TTC549 (cell line): ENCODE data around the gene MAPKAP1.

ENCODE experiments used
- FAIRE-seq: peaks from 2 replicates; lab custom pipeline; 2012; peaks lifted over from hg19 to GRCh38; lab: Jason Lieb, UNC

The MAPKAP1 gene

GRCh38 chr9:125561509-125562148, 145.4 kb downstream of the MAPKAP1 start:
- no peak for FAIRE-seq

DNA sequence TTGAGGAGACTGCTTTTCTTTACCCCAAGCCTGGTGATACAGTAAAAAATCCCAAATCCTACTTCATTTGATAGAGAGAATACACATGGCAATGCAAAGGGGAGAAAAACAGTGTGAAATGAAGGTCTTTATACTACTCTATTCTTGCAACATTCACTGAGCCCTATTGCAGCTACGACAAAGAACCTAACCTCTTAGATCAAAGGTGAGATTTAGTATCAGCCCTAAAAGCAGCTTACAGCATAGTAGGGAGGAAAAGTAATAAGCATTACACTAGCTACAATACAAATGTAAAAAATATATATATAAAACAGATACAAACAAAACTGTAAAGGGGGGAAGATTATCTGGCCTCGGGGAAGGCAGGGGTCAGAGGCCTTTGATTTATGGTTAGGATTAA, 147.1 kb downstream of the MAPKAP1 start:
- no peak for FAIRE-seq

DNA sequence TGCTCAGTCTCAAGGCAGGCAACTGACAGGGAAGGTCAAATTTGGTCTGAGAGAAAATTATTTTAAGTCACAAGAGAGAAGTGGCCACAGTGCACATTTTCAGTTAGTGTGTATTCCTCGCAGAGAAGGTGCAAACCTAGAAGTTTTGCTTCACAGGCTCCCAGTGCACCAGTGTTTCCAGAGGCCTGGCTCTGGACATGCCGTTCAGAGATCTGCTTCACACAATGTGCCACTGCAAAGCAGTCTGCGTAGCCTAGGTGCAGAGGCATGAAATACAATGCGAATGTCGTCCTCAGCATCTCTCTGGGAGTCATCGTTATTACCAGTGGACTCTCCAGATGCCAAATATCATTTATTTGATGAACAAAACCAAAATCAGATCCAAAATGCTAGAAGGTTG, 147.8 kb downstream of the MAPKAP1 start:
- FAIRE-seq = no peak

GRCh38 chr9:125558453-125559092, 148.4 kb downstream of the MAPKAP1 start:
- FAIRE-seq = peak; percentile 60

GRCh38 chr9:125556046-125556721, 150.8 kb downstream of the MAPKAP1 start:
- FAIRE-seq = no peak

- no peak for FAIRE-seq
These were observed 152.3 kb downstream of the MAPKAP1 start for GRCh38 chr9:125554726-125555125.

DNA sequence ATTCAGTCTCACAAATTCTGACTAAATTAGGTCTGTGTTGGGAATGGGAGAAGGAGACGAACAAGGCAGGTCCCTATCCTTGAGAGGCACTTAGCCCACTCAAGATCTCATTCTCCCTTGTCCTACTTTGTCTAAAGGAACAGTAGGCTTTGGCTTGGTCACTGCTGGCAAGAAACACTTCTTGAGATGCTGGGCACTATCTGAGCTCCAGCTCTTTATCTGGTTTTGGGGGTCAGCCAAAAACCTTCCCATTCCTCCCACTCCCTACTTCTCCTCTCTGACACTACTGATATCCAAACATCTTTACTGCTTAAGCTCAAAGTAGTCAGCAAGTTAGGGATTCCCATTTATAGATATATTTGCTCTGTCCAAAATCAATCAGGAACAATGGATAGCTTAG, 155.2 kb downstream of the MAPKAP1 start:
- FAIRE-seq = no peak

DNA sequence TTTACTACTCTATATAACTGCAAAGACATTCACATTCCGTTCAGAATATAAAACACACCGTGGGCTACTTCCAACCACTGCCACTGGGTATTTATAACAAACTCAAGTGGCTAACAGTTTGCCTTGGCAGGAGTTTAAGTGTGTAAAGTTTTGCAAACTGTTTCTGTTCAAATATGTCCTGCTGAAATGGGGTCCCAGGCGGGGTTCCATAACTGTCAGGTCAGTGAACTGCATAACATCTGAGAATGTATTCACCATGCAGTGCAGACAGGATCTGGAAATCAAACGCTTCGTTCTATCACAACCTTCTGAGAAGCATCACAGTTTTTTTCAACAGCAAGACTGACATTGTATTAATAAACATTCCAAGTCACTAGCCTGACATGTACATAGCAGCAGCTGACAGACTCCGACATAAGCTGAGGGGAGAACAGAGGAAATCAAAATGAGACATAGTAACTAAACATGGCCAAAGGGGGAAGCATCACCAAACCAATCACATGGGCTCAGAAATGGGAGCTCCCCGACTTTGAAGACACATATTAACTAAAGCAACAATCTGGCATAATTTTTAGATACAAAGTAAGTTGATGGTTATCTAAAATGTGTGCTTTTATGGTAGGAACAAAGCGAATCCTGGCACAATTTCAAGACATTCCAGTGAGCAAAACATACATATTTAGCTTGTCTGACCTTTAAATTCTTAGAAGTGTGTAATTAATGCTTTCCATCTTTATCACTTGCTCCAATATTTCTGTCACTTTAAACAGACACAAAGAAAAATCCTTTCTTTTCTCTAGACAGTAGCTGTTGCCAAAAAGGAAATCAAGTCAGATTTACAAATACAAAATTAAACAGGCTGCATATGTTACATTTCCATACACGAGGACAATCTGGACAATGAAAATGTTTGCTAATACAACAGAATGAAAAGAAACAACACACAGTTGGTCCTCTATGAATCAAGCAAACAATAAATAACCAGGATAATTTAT, 156.8 kb downstream of the MAPKAP1 start:
- no peak for FAIRE-seq

- no peak for FAIRE-seq
These were observed 157.5 kb downstream of the MAPKAP1 start for GRCh38 chr9:125549465-125549871.

DNA sequence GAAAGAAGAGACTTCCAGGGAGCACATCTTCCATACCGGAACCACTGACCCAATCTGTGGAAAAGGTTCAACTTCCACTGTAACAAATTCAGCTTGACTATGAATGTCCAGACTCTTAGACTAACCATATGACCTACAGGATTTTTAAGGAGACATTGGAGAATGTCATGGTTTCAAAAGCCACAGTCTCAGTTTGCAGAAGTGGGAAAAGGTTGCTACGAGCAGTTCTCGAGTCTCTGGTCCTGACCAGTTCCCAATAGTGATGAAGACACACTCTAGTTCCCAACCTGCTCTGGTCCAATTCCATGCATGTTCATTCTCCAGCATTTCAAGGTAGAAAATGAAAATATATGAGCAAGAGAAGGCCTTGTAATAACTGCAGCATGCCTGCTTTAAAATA, 158.0 kb downstream of the MAPKAP1 start:
- no peak for FAIRE-seq

GRCh38 chr9:125548141-125548540, 158.9 kb downstream of the MAPKAP1 start:
- FAIRE-seq = no peak

DNA sequence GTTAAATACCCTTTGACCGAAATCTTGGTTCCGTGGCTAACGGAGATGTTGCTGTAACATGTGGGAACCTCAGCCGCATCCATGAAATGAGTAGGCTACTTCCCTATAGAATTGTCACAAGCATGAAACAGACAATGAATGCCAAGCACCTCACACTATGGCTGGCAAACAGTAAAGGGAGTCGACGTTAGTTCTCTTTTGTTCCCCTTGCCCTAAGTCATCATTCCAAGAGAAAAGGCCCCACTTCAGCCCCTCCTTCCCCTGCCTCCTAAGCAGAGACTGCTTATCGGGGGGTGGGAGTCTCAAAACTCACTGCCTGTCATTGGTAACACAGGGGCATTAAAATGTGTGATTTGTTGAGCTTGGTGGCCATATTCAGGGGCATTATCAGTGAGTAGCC, 159.6 kb downstream of the MAPKAP1 start:
- no peak for FAIRE-seq

- FAIRE-seq = no peak
These were observed 161.2 kb downstream of the MAPKAP1 start for GRCh38 chr9:125545845-125546244.

DNA sequence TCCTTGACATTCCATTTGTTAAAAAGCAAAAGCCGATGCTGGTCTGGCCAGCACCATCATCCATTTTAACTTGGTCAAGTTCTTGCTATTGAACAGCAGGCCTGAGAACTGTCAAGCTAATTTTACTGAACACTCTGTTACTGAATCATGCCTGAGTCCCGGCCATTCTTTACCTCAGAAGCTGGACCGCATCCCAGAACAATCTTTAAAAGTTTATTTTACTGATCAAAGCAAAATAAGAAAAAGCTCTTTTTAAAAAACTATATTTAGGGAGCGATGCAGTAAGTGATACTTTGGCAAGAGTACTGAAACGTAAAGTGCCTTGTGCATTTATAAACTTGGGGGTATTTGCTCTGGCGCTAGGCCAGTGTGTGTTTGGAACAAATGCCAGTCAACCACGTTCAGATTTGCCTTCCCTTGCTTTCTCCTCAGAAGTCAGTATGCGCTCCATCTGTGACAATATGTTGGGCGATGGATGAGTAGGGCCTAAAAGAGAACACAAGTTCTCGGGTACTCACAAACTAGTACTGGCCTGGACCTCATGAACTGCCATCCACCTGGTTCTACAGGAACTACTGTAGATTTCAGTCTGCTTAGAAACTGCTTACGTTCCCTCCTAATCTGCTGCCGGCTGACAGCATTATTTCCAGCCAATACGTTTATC, 161.9 kb downstream of the MAPKAP1 start:
- no peak for FAIRE-seq

- no peak for FAIRE-seq
These were observed 162.5 kb downstream of the MAPKAP1 start for GRCh38 chr9:125544484-125544883.

- FAIRE-seq = no peak
These were observed 165.2 kb downstream of the MAPKAP1 start for GRCh38 chr9:125541840-125542243.

GRCh38 chr9:125540497-125540896, 166.5 kb downstream of the MAPKAP1 start:
- no peak for FAIRE-seq

- no peak for FAIRE-seq
These were observed 168.9 kb downstream of the MAPKAP1 start for GRCh38 chr9:125538092-125538473.

DNA sequence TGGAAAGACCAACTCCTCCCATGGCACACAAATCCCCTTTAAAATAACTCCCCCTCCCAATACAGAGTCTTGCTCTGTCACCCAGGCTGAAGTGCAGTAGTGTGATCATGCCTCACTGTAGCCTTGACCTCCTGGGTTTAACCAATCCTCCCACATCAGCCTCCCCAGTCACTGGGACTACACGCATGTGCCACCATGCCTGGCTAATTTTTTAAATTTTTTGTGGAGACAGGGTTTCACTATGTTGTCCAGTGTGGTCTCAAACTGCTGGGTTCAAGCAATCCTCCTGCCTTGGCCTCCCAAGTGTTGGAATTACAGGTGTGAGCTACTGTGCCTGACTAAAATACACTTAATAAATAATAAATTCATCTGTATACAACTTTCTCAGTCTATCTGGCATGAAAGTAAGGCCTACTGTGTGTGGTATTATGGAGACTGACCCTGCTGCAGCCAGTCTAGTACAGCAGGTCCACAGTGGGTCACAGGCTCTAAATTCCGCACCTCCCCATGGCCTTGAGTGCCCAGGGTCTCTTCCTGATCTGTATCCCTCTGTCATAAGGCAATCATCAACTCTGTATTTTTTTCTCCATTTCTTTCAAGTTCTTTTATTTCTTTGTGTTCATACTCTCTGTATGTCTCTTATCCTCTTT, 169.4 kb downstream of the MAPKAP1 start:
- no peak for FAIRE-seq

- FAIRE-seq = no peak
These were observed 170.2 kb downstream of the MAPKAP1 start for GRCh38 chr9:125536776-125537175.

DNA sequence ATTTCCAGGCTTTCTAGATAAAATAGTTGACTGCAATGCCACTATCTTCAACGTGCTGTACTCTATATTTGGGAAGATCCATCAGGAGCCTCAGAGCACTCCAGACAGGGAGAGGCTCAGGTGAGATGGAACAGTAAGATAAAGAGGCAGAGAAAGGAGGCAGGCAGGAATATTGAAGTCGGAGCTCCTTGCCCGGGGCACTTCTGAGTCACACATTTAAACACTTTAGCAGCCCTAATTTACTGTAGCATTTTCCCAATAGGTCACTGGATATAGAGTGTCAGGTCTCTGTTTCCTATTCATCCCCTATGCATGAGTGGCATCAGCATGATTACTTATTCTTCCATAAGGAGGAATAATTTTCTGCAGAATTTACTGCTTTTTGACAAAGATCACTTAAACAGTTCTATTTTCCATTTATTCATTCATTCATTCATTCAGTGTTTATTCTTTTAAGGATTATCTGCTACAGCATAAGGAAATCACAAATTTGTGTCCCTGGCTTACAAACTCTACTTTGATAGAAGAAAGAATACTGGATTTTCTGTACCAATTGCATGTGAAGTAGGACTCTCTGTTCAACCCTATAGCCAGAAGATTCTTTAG, 170.7 kb downstream of the MAPKAP1 start:
- no peak for FAIRE-seq
